GM12878 (cell line): ENCODE results near the gene CLCA2. TPM values are rescaled to one million over a fixed set of nuclear protein-coding genes. Genes with fewer than 3 reads are reported as not detected.

ENCODE experiments used
- ATAC-seq: fragments of 200-7000 bp; cut with Tn5 transposase; 3 replicates; pipeline ENCODE4 v1.9.1; 2020; ENCODE audit warnings: mild to moderate bottlenecking, moderate library complexity
- BruUV-seq: library from RNA; stranded (reverse); fragments of 400-500 nt; replicated peaks from 2 replicates; lab custom pipeline; 2021; lab: Mats Ljungman, UMichigan
- CTCF ChIA-PET: fragments of 300-600 bp; sonication (Branson Sonifier 250); formaldehyde crosslinking; extraction: SDS; loops from one replicate; lab custom pipeline; 2021; ENCODE audit warnings: inconsistent platforms; lab: Yijun Ruan, JAX
- POLR2A ChIA-PET: fragments of 350-600 bp; formaldehyde crosslinking; extraction: SDS; loops from one replicate; lab custom pipeline; 2021; ENCODE audit warnings: inconsistent platforms; lab: Charles Lee
- RAD21 ChIA-PET: fragments of 300-600 bp; sonication (Branson Sonifier 250); formaldehyde crosslinking; loops from one replicate; lab custom pipeline; 2023; ENCODE audit warnings: antibody characterized with exemption; ENCODE audit not compliant: unreplicated experiment; lab: Charles Lee
- SMC1A ChIA-PET: fragments of 300-600 bp; sonication (Branson Sonifier 250); formaldehyde crosslinking; loops from one replicate; lab custom pipeline; 2023; ENCODE audit not compliant: unreplicated experiment, uncharacterized antibody; lab: Charles Lee
- DNase-seq: peaks from one replicate; pipeline ENCODE4 v3.0.0-alpha.2; 2011; ENCODE audit warnings: low read depth, low spot score
- FAIRE-seq: peaks from 3 replicates; lab custom pipeline; 2011; peaks lifted over from hg19 to GRCh38; lab: Jason Lieb, UNC
- H2AFZ ChIP-seq: 2 replicates; pipeline ENCODE4 v1.6.0; 2011; ENCODE audit warnings: low read depth, low read length, control low read depth; ENCODE audit not compliant: control insufficient read depth
- H3K27ac ChIP-seq: 2 replicates; pipeline ENCODE4 v1.5.1; 2011; ENCODE audit warnings: control low read depth; ENCODE audit not compliant: control insufficient read depth, insufficient read depth
- H3K27me3 ChIP-seq, 2 experiments: replicated peaks in 1 of 2; 2 replicates each; pipeline versions ENCODE4 v1.6.0 to v1.6.1; 2011; ENCODE audit warnings: low read length in 1 of 2; ENCODE audit not compliant: control insufficient read depth in 2 of 2, insufficient read depth in 2 of 2
- H3K36me3 ChIP-seq, 2 experiments: 2 replicates each; pipeline ENCODE4 v1.5.1; 2011; ENCODE audit warnings: low read length in 1 of 2; ENCODE audit not compliant: control insufficient read depth in 2 of 2, insufficient read depth in 2 of 2
- H3K4me1 ChIP-seq: 2 replicates; pipeline ENCODE4 v1.6.1; 2011; ENCODE audit warnings: mild to moderate bottlenecking, low read length, moderate library complexity, mixed read lengths; ENCODE audit not compliant: control insufficient read depth, insufficient read depth
- H3K4me2 ChIP-seq: 2 replicates; pipeline ENCODE4 v1.6.0; 2011; ENCODE audit warnings: control low read depth; ENCODE audit not compliant: control insufficient read depth, insufficient read depth
- H3K4me3 ChIP-seq: fragments of 200-600 bp; sonication (generic); 2 replicates; pipeline ENCODE4 v1.5.1; 2016
- H3K79me2 ChIP-seq: 2 replicates; pipeline ENCODE4 v1.6.0; 2011; ENCODE audit warnings: low read length; ENCODE audit not compliant: control insufficient read depth, insufficient read depth
- H3K9ac ChIP-seq: 2 replicates; pipeline ENCODE4 v1.8.0; 2011; ENCODE audit warnings: low read length, control low read depth, mixed read lengths; ENCODE audit not compliant: control insufficient read depth, insufficient read depth
- H3K9me3 ChIP-seq: replicated peaks from 3 replicates; pipeline ENCODE4 v1.5.1; 2011; ENCODE audit warnings: mild to moderate bottlenecking, low read length; ENCODE audit not compliant: control insufficient read depth, insufficient read depth
- H4K20me1 ChIP-seq: 2 replicates; pipeline ENCODE4 v1.6.0; 2011; ENCODE audit not compliant: control insufficient read depth, insufficient read depth
- BACH1 ChIP-seq: fragments of 450-650 bp; IDR thresholded peaks from 2 replicates; pipeline ENCODE4 v1.6.1; 2017; ENCODE audit warnings: mild to moderate bottlenecking, borderline replicate concordance
- BMI1 ChIP-seq: fragments of 450-650 bp; IDR thresholded peaks from 2 replicates; pipeline ENCODE4 v1.6.1; 2016; ENCODE audit warnings: mild to moderate bottlenecking, moderate library complexity, borderline replicate concordance
- CHD4 ChIP-seq: fragments of 200-600 bp; sonication (generic); IDR thresholded peaks from 2 replicates; pipeline ENCODE4 v1.6.1; 2016; ENCODE audit warnings: mild to moderate bottlenecking
- DPF2 ChIP-seq: fragments of 450-650 bp; IDR thresholded peaks from 2 replicates; pipeline ENCODE4 v1.6.1; 2017; ENCODE audit warnings: mild to moderate bottlenecking
- ESRRA ChIP-seq: IDR thresholded peaks from 2 replicates; pipeline ENCODE4 v1.6.1; 2012; ENCODE audit warnings: mild to moderate bottlenecking, low read length, improper control_type of control experiment
- JUND ChIP-seq: IDR thresholded peaks from 2 replicates; pipeline ENCODE4 v1.6.1; 2012; ENCODE audit warnings: low read depth, mild to moderate bottlenecking, low read length, improper control_type of control experiment, moderate library complexity
- KLF5 ChIP-seq: fragments of 450-650 bp; IDR thresholded peaks from 2 replicates; pipeline ENCODE4 v1.6.1; 2014; ENCODE audit warnings: mild to moderate bottlenecking; ENCODE audit not compliant: partially characterized antibody
- NFXL1 ChIP-seq: fragments of 450-650 bp; IDR thresholded peaks from 2 replicates; pipeline ENCODE4 v1.6.1; 2017; ENCODE audit warnings: antibody characterized with exemption, mild to moderate bottlenecking, borderline replicate concordance
- NRF1 ChIP-seq: conservative IDR thresholded peaks from 2 replicates; pipeline ENCODE4 v1.6.1; 2011; ENCODE audit warnings: mild to moderate bottlenecking, low read depth, low read length, improper control_type of control experiment
- PAX5 ChIP-seq: IDR thresholded peaks from 2 replicates; pipeline ENCODE4 v1.6.1; 2011; ENCODE audit warnings: low read depth, low read length, borderline replicate concordance
- POU2F2 ChIP-seq: IDR thresholded peaks from 3 replicates; pipeline ENCODE4 v1.6.1; 2011; ENCODE audit warnings: low read depth, mild to moderate bottlenecking, low read length, borderline replicate concordance
- TBL1XR1 ChIP-seq: IDR thresholded peaks from 2 replicates; pipeline ENCODE4 v1.6.1; 2012; ENCODE audit warnings: low read depth, low read length, improper control_type of control experiment
- YY1 ChIP-seq: IDR thresholded peaks from 2 replicates; pipeline ENCODE4 v1.6.1; 2011; ENCODE audit warnings: low read depth, mild to moderate bottlenecking, low read length
- ZBED1 ChIP-seq: IDR thresholded peaks from 2 replicates; pipeline ENCODE4 v1.6.1; 2016; ENCODE audit warnings: borderline replicate concordance
- ZBTB33 ChIP-seq: fragments of 450-650 bp; IDR thresholded peaks from 2 replicates; pipeline ENCODE4 v1.6.1; 2017; ENCODE audit warnings: mild to moderate bottlenecking
- in situ Hi-C: fragments of 300-500 bp; cut with MboI; formaldehyde crosslinking; loops from 9 replicates; pipeline ENCODE4 v1.14.3; 2018; ENCODE audit warnings: mixed read lengths
- intact Hi-C: fragments of 100-400 bp; cut with micrococcal nuclease; formaldehyde crosslinking; loops from one replicate; pipeline ENCODE4 v1.14.2; 2022; ENCODE audit not compliant: unreplicated experiment
- polyA plus RNA-seq, 11 experiments: library from polyadenylated mRNA; depleted of rRNA in 4 of 11; unstranded in 6 of 11; stranded (reverse) in 5 of 11; fragments of >200 nt; fragmentation: Nextera tagmentation in 4 of 11; fragmentation: Illumina TruSeq in 1 of 11; extraction: Ambion mirVana in 4 of 11; extraction: Trizol in 1 of 11; gene quantifications; 1 replicate in 1 of 11; 2 replicates in 10 of 11; pipeline versions ENCODE4 v1.2.1 to v1.2.3, GENCODE V29; 2011 to 2016; ENCODE audit warnings: inconsistent platforms in 2 of 11, missing spikeins in 2 of 11, low read depth in 1 of 11
- total RNA-seq, 4 experiments: library from RNA; depleted of rRNA in 3 of 4; stranded (reverse); fragments of >200 nt in 3 of 4; fragmentation: Illumina TruSeq in 1 of 4; extraction: Trizol in 1 of 4; gene quantifications; 2 replicates each; pipeline versions ENCODE4 v1.2.1 to v1.2.3, GENCODE V29; 2013 to 2021
- TF ChIP-seq, protein P1 (sequence below): fragments of 450-650 bp; formaldehyde crosslinking; IDR thresholded peaks from 2 replicates; pipeline ENCODE4 v1.5.0; 2022; ENCODE audit warnings: mild to moderate bottlenecking, missing genetic modification characterization
- TF ChIP-seq, protein P2 (sequence below): IDR thresholded peaks from 2 replicates; pipeline ENCODE4 v1.6.1; 2012; ENCODE audit warnings: low read length, inconsistent platforms

The CLCA2 gene
- total and polyA plus RNA-seq, 10 of the 15 experiments (the other 5 are each of a cell fraction or from before 2014, with no cell fraction given), result 0.01 to 0.20 (median 0.08) TPM; not detected in 6

DNA sequence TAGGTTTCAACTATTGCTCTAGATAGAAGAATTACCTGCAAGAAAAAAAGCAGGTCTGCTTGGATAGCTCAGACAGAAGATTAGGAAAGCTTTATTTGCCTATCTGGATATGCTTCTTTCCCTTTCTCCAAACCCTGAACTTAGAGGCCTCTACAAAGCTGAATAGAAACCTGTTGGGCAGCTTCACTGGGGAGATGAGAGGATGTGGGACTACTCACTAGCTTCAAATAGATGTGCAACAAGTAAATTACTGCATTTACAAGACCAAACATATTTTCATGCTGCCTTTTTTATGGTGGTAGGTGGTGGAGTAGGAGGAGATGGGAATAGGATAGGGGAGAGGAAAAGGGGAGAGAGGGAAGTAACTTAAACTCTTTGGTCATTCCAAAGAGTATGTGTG lies 6.4 kb downstream of the CLCA2 start:
- POLR2A ChIA-PET, result no interaction called here
- H3K4me2 ChIP-seq, result no peak overlapping the region
- RAD21 ChIA-PET, result no interaction called here
- TF ChIP-seq, protein P1, sequence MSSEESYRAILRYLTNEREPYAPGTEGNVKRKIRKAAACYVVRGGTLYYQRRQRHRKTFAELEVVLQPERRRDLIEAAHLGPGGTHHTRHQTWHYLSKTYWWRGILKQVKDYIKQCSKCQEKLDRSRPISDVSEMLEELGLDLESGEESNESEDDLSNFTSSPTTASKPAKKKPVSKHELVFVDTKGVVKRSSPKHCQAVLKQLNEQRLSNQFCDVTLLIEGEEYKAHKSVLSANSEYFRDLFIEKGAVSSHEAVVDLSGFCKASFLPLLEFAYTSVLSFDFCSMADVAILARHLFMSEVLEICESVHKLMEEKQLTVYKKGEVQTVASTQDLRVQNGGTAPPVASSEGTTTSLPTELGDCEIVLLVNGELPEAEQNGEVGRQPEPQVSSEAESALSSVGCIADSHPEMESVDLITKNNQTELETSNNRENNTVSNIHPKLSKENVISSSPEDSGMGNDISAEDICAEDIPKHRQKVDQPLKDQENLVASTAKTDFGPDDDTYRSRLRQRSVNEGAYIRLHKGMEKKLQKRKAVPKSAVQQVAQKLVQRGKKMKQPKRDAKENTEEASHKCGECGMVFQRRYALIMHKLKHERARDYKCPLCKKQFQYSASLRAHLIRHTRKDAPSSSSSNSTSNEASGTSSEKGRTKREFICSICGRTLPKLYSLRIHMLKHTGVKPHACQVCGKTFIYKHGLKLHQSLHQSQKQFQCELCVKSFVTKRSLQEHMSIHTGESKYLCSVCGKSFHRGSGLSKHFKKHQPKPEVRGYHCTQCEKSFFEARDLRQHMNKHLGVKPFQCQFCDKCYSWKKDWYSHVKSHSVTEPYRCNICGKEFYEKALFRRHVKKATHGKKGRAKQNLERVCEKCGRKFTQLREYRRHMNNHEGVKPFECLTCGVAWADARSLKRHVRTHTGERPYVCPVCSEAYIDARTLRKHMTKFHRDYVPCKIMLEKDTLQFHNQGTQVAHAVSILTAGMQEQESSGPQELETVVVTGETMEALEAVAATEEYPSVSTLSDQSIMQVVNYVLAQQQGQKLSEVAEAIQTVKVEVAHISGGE (CRISPR knock-in tag), result no peak
- TF ChIP-seq KLF5, result no peak
- TF ChIP-seq POU2F2, result no peak
- TF ChIP-seq PAX5, result no peak
- no peak for TF ChIP-seq NRF1
- no peak for TF ChIP-seq ESRRA
- TF ChIP-seq NFXL1, result no peak
- TF ChIP-seq ZBED1, result no peak
- TF ChIP-seq JUND, result no peak
- no peak for TF ChIP-seq TBL1XR1
- TF ChIP-seq ZBTB33, result no peak
- no peak for TF ChIP-seq BACH1
- TF ChIP-seq DPF2, result no peak
- TF ChIP-seq CHD4, result no peak
- no peak for TF ChIP-seq YY1
- TF ChIP-seq, protein P2, sequence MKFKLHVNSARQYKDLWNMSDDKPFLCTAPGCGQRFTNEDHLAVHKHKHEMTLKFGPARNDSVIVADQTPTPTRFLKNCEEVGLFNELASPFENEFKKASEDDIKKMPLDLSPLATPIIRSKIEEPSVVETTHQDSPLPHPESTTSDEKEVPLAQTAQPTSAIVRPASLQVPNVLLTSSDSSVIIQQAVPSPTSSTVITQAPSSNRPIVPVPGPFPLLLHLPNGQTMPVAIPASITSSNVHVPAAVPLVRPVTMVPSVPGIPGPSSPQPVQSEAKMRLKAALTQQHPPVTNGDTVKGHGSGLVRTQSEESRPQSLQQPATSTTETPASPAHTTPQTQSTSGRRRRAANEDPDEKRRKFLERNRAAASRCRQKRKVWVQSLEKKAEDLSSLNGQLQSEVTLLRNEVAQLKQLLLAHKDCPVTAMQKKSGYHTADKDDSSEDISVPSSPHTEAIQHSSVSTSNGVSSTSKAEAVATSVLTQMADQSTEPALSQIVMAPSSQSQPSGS, result no peak
- no peak for TF ChIP-seq BMI1

More for the DNA sequence above, 6.4 kb downstream of the CLCA2 start:
- in situ Hi-C loops, result no loop called here
- no peaks in the 10 kb centered on the region for H3K4me1 ChIP-seq
- ChIA-PET SMC1A (interaction anchor here (0.7 kb wide), 1 partner anchor 9 kb away, joined by 3 read pairs; no protein-coding TSS in a partner anchor), CTCF (interaction anchor here (0.9 to 1.5 kb wide), 2 partner anchors 50 to 70 kb away, joined by 4 read pairs; no protein-coding TSS in a partner anchor)
- no peaks in the 10 kb centered on the region for H4K20me1 ChIP-seq
- no TSS peak for BruUV-seq
- FAIRE-seq, result no peak
- ATAC-seq, result no peak
- intact Hi-C loops, result no loop called here
- H3K9ac ChIP-seq, result no peak overlapping the region
- H2AFZ ChIP-seq, result no peak overlapping the region
- no peak overlapping the region for H3K4me3 ChIP-seq
- H3K27me3 ChIP-seq, result no peaks in the 10 kb centered on the region; a peak in 2 of 4 replicates
- H3K36me3 ChIP-seq, result no peaks in the 10 kb centered on the region
- DNase-seq, result no peak
- no peaks in the 10 kb centered on the region for H3K79me2 ChIP-seq
- H3K9me3 ChIP-seq, result no peaks in the 10 kb centered on the region
- no peak overlapping the region for H3K27ac ChIP-seq
